Measurements from ENCODE around the gene RHEX. TPM values are rescaled to one million over a fixed set of nuclear protein-coding genes. Genes with fewer than 3 reads are reported as not detected.

The RHEX gene
- total RNA-seq, 1 donor from 2014 or later: not detected

DNA sequence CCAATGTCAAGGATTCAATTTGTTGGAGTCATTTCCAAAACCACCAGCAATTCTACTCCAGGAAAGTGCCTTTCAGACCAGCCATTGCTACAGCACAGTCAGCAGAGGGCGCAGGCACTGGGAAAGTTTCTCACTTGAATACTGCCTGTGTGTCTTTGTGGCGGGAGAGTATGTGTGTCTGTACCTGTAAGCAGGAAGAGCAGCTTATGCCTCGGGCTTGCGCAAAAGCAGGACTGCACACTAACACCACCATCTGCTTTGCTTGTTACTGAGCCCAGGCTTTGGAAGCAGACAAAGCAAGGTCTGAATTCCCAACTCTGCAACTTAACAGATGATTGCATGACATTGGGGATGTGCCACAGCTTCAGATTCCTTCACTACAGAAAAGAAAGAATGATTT is 22.3 kb upstream of the RHEX start:
- Histone ChIP-seq H3K4me2 (ENCODE audit: low read length) (no peak overlapping the region), H3K36me3 (ENCODE audit: insufficient read depth, low read length) (no peaks in the 10 kb centered on the region), H3K4me3 (ENCODE audit: insufficient read depth, low read depth, low read length) (no peak overlapping the region), H2AFZ (ENCODE audit: low read depth, low read length) (no peak overlapping the region), H3K27me3 (ENCODE audit: insufficient read depth, low read length) (peaks cover 18% of the 10 kb centered on the region), H3K79me2 (ENCODE audit: insufficient read depth, low read length) (no peaks in the 10 kb centered on the region), H3K9me3 (ENCODE audit: insufficient read depth, low read depth, low read length) (no peaks in the 10 kb centered on the region), H3K4me1 (ENCODE audit: insufficient read depth, low read length) (no peaks in the 10 kb centered on the region), H3K9ac (ENCODE audit: low read length) (no peak overlapping the region), H3K27ac (ENCODE audit: low read depth, low read length) (no peak overlapping the region), H4K20me1 (ENCODE audit: insufficient read depth, low read length) (no peaks in the 10 kb centered on the region)
- no peaks in the 10 kb centered on the region for H3K36me3 Mint-ChIP-seq (ENCODE audit: low read depth, unreplicated experiment)
- DNase-seq (ENCODE audit: low read depth) (peak; percentile 44), FAIRE-seq (no peak)
- no peak overlapping the region for H3K4me3 Mint-ChIP-seq (ENCODE audit: unreplicated experiment)
- H3K9me3 Mint-ChIP-seq (ENCODE audit: unreplicated experiment): peaks cover 22% of the 10 kb centered on the region
- H3K27me3 Mint-ChIP-seq (ENCODE audit: low read depth, unreplicated experiment): peaks cover 39% of the 10 kb centered on the region
- no peak overlapping the region for H3K27ac Mint-ChIP-seq (ENCODE audit: unreplicated experiment)
- no peak for TF ChIP-seq EZH2 (IDR thresholded peaks at IDR 0.05; ENCODE audit: insufficient read depth, low read length)
- TF ChIP-seq, protein P1, sequence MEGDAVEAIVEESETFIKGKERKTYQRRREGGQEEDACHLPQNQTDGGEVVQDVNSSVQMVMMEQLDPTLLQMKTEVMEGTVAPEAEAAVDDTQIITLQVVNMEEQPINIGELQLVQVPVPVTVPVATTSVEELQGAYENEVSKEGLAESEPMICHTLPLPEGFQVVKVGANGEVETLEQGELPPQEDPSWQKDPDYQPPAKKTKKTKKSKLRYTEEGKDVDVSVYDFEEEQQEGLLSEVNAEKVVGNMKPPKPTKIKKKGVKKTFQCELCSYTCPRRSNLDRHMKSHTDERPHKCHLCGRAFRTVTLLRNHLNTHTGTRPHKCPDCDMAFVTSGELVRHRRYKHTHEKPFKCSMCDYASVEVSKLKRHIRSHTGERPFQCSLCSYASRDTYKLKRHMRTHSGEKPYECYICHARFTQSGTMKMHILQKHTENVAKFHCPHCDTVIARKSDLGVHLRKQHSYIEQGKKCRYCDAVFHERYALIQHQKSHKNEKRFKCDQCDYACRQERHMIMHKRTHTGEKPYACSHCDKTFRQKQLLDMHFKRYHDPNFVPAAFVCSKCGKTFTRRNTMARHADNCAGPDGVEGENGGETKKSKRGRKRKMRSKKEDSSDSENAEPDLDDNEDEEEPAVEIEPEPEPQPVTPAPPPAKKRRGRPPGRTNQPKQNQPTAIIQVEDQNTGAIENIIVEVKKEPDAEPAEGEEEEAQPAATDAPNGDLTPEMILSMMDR (IDR thresholded peaks at IDR 0.05; ENCODE audit: insufficient read depth, low read depth, low read length): peak; percentile 96
- no peaks in the 10 kb centered on the region for H3K4me1 Mint-ChIP-seq (ENCODE audit: low read depth, unreplicated experiment)

GRCh38 chr1:206032380-206033140 is 20.4 kb upstream of the RHEX start:
- Histone ChIP-seq H3K79me2 (ENCODE audit: insufficient read depth, low read length) (no peaks in the 10 kb centered on the region), H3K27me3 (ENCODE audit: insufficient read depth, low read length) (peaks cover 28% of the 10 kb centered on the region), H3K4me3 (ENCODE audit: insufficient read depth, low read depth, low read length) (no peak overlapping the region), H4K20me1 (ENCODE audit: insufficient read depth, low read length) (no peaks in the 10 kb centered on the region), H3K4me2 (ENCODE audit: low read length) (no peak overlapping the region), H3K9ac (ENCODE audit: low read length) (no peak overlapping the region), H2AFZ (ENCODE audit: low read depth, low read length) (no peak overlapping the region), H3K36me3 (ENCODE audit: insufficient read depth, low read length) (no peaks in the 10 kb centered on the region), H3K4me1 (ENCODE audit: insufficient read depth, low read length) (no peaks in the 10 kb centered on the region), H3K9me3 (ENCODE audit: insufficient read depth, low read depth, low read length) (no peaks in the 10 kb centered on the region), H3K27ac (ENCODE audit: low read depth, low read length) (no peak overlapping the region)
- Mint-ChIP-seq H3K4me3 (ENCODE audit: unreplicated experiment) (no peak overlapping the region), H3K9me3 (ENCODE audit: unreplicated experiment) (peaks cover 15% of the 10 kb centered on the region), H3K36me3 (ENCODE audit: low read depth, unreplicated experiment) (no peaks in the 10 kb centered on the region), H3K27ac (ENCODE audit: unreplicated experiment) (no peak overlapping the region), H3K4me1 (ENCODE audit: low read depth, unreplicated experiment) (no peaks in the 10 kb centered on the region), H3K27me3 (ENCODE audit: low read depth, unreplicated experiment) (peaks cover 41% of the 10 kb centered on the region)
- no peak for FAIRE-seq
- TF ChIP-seq, protein P1 (IDR thresholded peaks at IDR 0.05; ENCODE audit: insufficient read depth, low read depth, low read length): no peak
- TF ChIP-seq EZH2 (IDR thresholded peaks at IDR 0.05; ENCODE audit: insufficient read depth, low read length): no peak
- no peak for DNase-seq (ENCODE audit: low read depth)

- H3K4me2 ChIP-seq (ENCODE audit: low read length): no peak overlapping the region
- FAIRE-seq (no peak), DNase-seq (ENCODE audit: low read depth) (no peak)
- no peaks in the 10 kb centered on the region for H3K79me2 ChIP-seq (ENCODE audit: insufficient read depth, low read length)
- H3K9me3 ChIP-seq (ENCODE audit: insufficient read depth, low read depth, low read length): no peaks in the 10 kb centered on the region
- H3K36me3 ChIP-seq (ENCODE audit: insufficient read depth, low read length): no peaks in the 10 kb centered on the region
- peaks cover 15% of the 10 kb centered on the region for H3K9me3 Mint-ChIP-seq (ENCODE audit: unreplicated experiment)
- no peaks in the 10 kb centered on the region for H3K36me3 Mint-ChIP-seq (ENCODE audit: low read depth, unreplicated experiment)
- H3K27me3 ChIP-seq (ENCODE audit: insufficient read depth, low read length): peaks cover 41% of the 10 kb centered on the region
- H3K4me1 ChIP-seq (ENCODE audit: insufficient read depth, low read length): no peaks in the 10 kb centered on the region
- H4K20me1 ChIP-seq (ENCODE audit: insufficient read depth, low read length): no peaks in the 10 kb centered on the region
- H3K27ac Mint-ChIP-seq (ENCODE audit: unreplicated experiment): no peak overlapping the region
- H2AFZ ChIP-seq (ENCODE audit: low read depth, low read length): no peak overlapping the region
- H3K4me3 ChIP-seq (ENCODE audit: insufficient read depth, low read depth, low read length): no peak overlapping the region
- peaks cover 43% of the 10 kb centered on the region for H3K27me3 Mint-ChIP-seq (ENCODE audit: low read depth, unreplicated experiment)
- H3K4me3 Mint-ChIP-seq (ENCODE audit: unreplicated experiment): no peak overlapping the region
- H3K9ac ChIP-seq (ENCODE audit: low read length): no peak overlapping the region
- H3K4me1 Mint-ChIP-seq (ENCODE audit: low read depth, unreplicated experiment): no peaks in the 10 kb centered on the region
- H3K27ac ChIP-seq (ENCODE audit: low read depth, low read length): no peak overlapping the region
- no peak for TF ChIP-seq EZH2 (IDR thresholded peaks at IDR 0.05; ENCODE audit: insufficient read depth, low read length)
- TF ChIP-seq, protein P1 (IDR thresholded peaks at IDR 0.05; ENCODE audit: insufficient read depth, low read depth, low read length): no peak
Observed at GRCh38 chr1:206035027-206035426, 17.9 kb upstream of the RHEX start.
